Adrenal gland (tissue), 5 donors: ENCODE measurements around the gene DPP4.

Experiments
- CTCF ChIP-seq, 6 experiments: fragments of 450-650 bp in 4 of 6; fragments of 200-600 bp in 2 of 6; sonication (generic) in 1 of 6; IDR thresholded peaks; 1 replicate in 5 of 6; 2 replicates in 1 of 6; pipeline versions ENCODE4 v1.5.1 to v1.8.0; 2016 to 2021; ENCODE audit warnings: antibody characterized with exemption in 6 of 6, mild to moderate bottlenecking in 2 of 6, moderate library complexity in 1 of 6
- POLR2A ChIP-seq, 2 donors: fragments of 450-650 bp; IDR thresholded peaks; one replicate each; pipeline ENCODE4 v1.6.1; 2017; ENCODE audit warnings: antibody characterized with exemption in 2 of 2, mild to moderate bottlenecking in 2 of 2, moderate library complexity in 1 of 2
- donor health status: DM: no; HTN: no; CAD: no.

- TF ChIP-seq CTCF (IDR thresholded peaks at IDR 0.05), result no peak
- no peak for TF ChIP-seq POLR2A (IDR thresholded peaks at IDR 0.05)
Observed at GRCh38 chr2:162018530-162018929, 55.5 kb downstream of the DPP4 start.
